ENCODE results near the gene FTH1.

FTH1 gene

GRCh38 chr11:61928606-61929005, 38.8 kb downstream of the FTH1 start:
- no peak overlapping the region for H3K4me3 ChIP-seq (ENCODE audit: low read depth, low read length)
- H3K27me3 ChIP-seq (ENCODE audit: insufficient read depth, low read depth, severe bottlenecking): no peaks in the 10 kb centered on the region
- peaks cover 6% of the 10 kb centered on the region for H3K9me3 ChIP-seq (ENCODE audit: severe bottlenecking)
- TF ChIP-seq, protein P1, sequence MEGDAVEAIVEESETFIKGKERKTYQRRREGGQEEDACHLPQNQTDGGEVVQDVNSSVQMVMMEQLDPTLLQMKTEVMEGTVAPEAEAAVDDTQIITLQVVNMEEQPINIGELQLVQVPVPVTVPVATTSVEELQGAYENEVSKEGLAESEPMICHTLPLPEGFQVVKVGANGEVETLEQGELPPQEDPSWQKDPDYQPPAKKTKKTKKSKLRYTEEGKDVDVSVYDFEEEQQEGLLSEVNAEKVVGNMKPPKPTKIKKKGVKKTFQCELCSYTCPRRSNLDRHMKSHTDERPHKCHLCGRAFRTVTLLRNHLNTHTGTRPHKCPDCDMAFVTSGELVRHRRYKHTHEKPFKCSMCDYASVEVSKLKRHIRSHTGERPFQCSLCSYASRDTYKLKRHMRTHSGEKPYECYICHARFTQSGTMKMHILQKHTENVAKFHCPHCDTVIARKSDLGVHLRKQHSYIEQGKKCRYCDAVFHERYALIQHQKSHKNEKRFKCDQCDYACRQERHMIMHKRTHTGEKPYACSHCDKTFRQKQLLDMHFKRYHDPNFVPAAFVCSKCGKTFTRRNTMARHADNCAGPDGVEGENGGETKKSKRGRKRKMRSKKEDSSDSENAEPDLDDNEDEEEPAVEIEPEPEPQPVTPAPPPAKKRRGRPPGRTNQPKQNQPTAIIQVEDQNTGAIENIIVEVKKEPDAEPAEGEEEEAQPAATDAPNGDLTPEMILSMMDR (IDR thresholded peaks at IDR 0.05; ENCODE audit: low read depth, low read length): no peak
- H3K27ac ChIP-seq: no peak overlapping the region
- DNase-seq: no peak
- no peaks in the 10 kb centered on the region for H3K36me3 ChIP-seq

- no peak for DNase-seq
- Histone ChIP-seq H3K36me3 (no peaks in the 10 kb centered on the region), H3K27ac (no peak overlapping the region), H3K9me3 (ENCODE audit: severe bottlenecking) (no peaks in the 10 kb centered on the region), H3K4me3 (ENCODE audit: low read depth, low read length) (no peak overlapping the region), H3K27me3 (ENCODE audit: insufficient read depth, low read depth, severe bottlenecking) (no peaks in the 10 kb centered on the region)
- TF ChIP-seq, protein P1 (IDR thresholded peaks at IDR 0.05; ENCODE audit: low read depth, low read length): no peak
Observed at GRCh38 chr11:61927501-61927900, 39.9 kb downstream of the FTH1 start.

DNA sequence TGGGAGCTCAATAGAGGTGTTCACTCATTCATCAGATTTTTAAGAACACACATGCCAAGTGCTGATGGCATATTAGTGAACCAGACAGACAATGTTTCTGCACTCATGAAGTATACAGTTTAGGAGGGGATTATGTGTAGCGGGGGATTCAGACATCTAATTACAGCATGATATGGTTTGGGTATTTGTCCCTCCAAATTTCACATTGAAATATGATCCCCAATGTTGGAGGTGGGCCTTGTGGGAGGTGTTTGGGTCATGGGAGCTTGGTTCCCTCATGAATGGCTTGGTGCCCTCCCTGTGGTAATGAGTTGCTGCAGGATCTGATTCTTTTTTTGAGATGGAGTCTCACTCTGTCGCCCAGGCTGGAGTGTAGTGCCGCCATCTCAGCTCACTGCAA, 41.2 kb downstream of the FTH1 start:
- no peak for DNase-seq
- H3K27ac ChIP-seq: no peak overlapping the region
- H3K4me3 ChIP-seq (ENCODE audit: low read depth, low read length): no peak overlapping the region
- H3K9me3 ChIP-seq (ENCODE audit: severe bottlenecking): no peaks in the 10 kb centered on the region
- no peaks in the 10 kb centered on the region for H3K27me3 ChIP-seq (ENCODE audit: insufficient read depth, low read depth, severe bottlenecking)
- no peaks in the 10 kb centered on the region for H3K36me3 ChIP-seq
- TF ChIP-seq, protein P1 (IDR thresholded peaks at IDR 0.05; ENCODE audit: low read depth, low read length): no peak

- no peak for DNase-seq
- TF ChIP-seq, protein P1 (IDR thresholded peaks at IDR 0.05; ENCODE audit: low read depth, low read length): no peak
- Histone ChIP-seq H3K27ac (no peak overlapping the region), H3K4me3 (ENCODE audit: low read depth, low read length) (no peak overlapping the region), H3K9me3 (ENCODE audit: severe bottlenecking) (no peaks in the 10 kb centered on the region), H3K36me3 (no peaks in the 10 kb centered on the region), H3K27me3 (ENCODE audit: insufficient read depth, low read depth, severe bottlenecking) (no peaks in the 10 kb centered on the region)
Observed at GRCh38 chr11:61925736-61926135, 41.7 kb downstream of the FTH1 start.

DNA sequence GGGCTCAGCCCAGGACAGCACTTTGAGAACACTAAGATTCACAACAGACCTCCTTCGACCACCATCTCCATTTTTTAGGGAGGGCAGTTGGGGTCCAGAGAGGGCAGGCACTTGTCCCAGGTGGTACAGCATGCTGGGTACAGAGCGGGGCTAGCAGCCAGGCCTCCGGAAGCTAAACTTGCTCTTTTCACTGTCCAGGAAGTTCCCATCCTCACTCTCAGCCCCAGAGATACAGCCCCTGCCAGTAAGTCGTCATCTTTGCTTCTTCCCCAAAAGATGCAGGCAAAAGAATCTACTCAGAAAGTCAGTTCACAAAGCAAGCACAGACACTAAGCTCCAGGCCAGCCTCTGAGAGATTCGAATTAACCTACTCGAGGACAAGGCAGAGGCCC, 43.4 kb downstream of the FTH1 start:
- DNase-seq: no peak
- no peaks in the 10 kb centered on the region for H3K9me3 ChIP-seq (ENCODE audit: severe bottlenecking)
- TF ChIP-seq, protein P1 (IDR thresholded peaks at IDR 0.05; ENCODE audit: low read depth, low read length): no peak
- no peaks in the 10 kb centered on the region for H3K27me3 ChIP-seq (ENCODE audit: insufficient read depth, low read depth, severe bottlenecking)
- H3K27ac ChIP-seq: no peak overlapping the region
- H3K4me3 ChIP-seq (ENCODE audit: low read depth, low read length): no peak overlapping the region
- H3K36me3 ChIP-seq: no peaks in the 10 kb centered on the region
